Adipose tissue (tissue), 3 donors: Measurements from ENCODE around the gene GSG1. TPM values are rescaled to one million over a fixed set of nuclear protein-coding genes. Genes with fewer than 3 reads are reported as not detected.

Experiments
- H3K27ac ChIP-seq: one replicate; pipeline ENCODE4 v1.5.1; 2013; ENCODE audit warnings: low read depth, low read length
- WGBS, 3 donors: extraction: QIAGEN DNeasy Blood & Tissue Kit; methylation state at CpG; one replicate each; pipeline ENCODE4 v1.1.7; 2013; 5-methylcytosine and 5-hydroxymethylcytosine counted together
- polyA plus RNA-seq, 3 donors: library from polyadenylated mRNA; stranded (reverse); fragments of 200-250 nt; gene quantifications; one replicate each; pipeline ENCODE4 v1.2.3, GENCODE V29; 2013
- donor health status: healthy with polysubstance abuse.
- donor health status: Bipolar disorder and iron deficiency.
- donor health status: healthy.

GSG1 gene
- polyA plus RNA-seq, result 1 to 10 TPM in 1 of 3 donors, not detected in 2; 4.0 TPM

- 85 to 89% (median 87%) methylated on average over 8 of the region's 8 CpGs for WGBS, 3 donors
- H3K27ac ChIP-seq, result no peak within 1 kb of the TSS
Observed at GRCh38 chr12:13103391-13104033, at the start of gene GSG1. TSS of gene GSG1 (minus strand) at chr12:13103667. CDS start at chr12:13103512, 155 bp downstream.

- 80 to 88% (median 87%) methylated on average over 7 of the region's 7 CpGs for whole genome bisulfite sequencing, 3 donors
- no peak overlapping the region for H3K27ac ChIP-seq
Observed at GRCh38 chr12:13153180-13153579, 49.7 kb upstream of the GSG1 start.

GRCh38 chr12:13152756-13153155 lies 49.3 kb upstream of the GSG1 start:
- 76 to 92% (median 86%) methylated on average over 6 of the region's 6 CpGs for WGBS, 3 donors

GRCh38 chr12:13152281-13152680 lies 48.8 kb upstream of the GSG1 start:
- H3K27ac ChIP-seq, result no peak overlapping the region
- WGBS, 3 donors, result 27 to 70% (median 61%) methylated on average over 1 of the region's 1 CpG

More at GRCh38 chr12:13152756-13153155, 49.3 kb upstream of the GSG1 start:
- no peak overlapping the region for H3K27ac ChIP-seq

GRCh38 chr12:13149411-13149810 lies 45.9 kb upstream of the GSG1 start:
- 51 to 72% (median 65%) methylated on average over 4 of the region's 4 CpGs for WGBS, 3 donors
- H3K27ac ChIP-seq, result no peak overlapping the region

GRCh38 chr12:13148485-13148847 lies 45.0 kb upstream of the GSG1 start:
- no peak overlapping the region for H3K27ac ChIP-seq
- 66 to 80% (median 71%) methylated on average over 3 of the region's 3 CpGs for WGBS, 3 donors

GRCh38 chr12:13147688-13148484 lies 44.4 kb upstream of the GSG1 start:
- H3K27ac ChIP-seq, result no peak overlapping the region
- WGBS, 3 donors, result 47 to 56% (median 54%) methylated on average over 12 of the region's 12 CpGs

GRCh38 chr12:13146336-13146938 lies 43.0 kb upstream of the GSG1 start:
- 50 to 73% (median 57%) methylated on average over 3 of the region's 3 CpGs for WGBS, 3 donors
- no peak overlapping the region for H3K27ac ChIP-seq

GRCh38 chr12:13144266-13144828 lies 40.9 kb upstream of the GSG1 start:
- no peak overlapping the region for H3K27ac ChIP-seq
- WGBS, 3 donors, result 73 to 85% (median 74%) methylated on average over 2 of the region's 2 CpGs

GRCh38 chr12:13142747-13143146 lies 39.3 kb upstream of the GSG1 start:
- 82 to 91% (median 84%) methylated on average over 8 of the region's 8 CpGs for WGBS, 3 donors
- no peak overlapping the region for H3K27ac ChIP-seq

- no peak overlapping the region for H3K27ac ChIP-seq
Observed at GRCh38 chr12:13141686-13142085, 38.2 kb upstream of the GSG1 start.

GRCh38 chr12:13135371-13136178 lies 32.1 kb upstream of the GSG1 start:
- 31 to 60% (median 56%) methylated on average over 14 of the region's 14 CpGs for WGBS, 3 donors
- no peak overlapping the region for H3K27ac ChIP-seq

More at GRCh38 chr12:13141686-13142085, 38.2 kb upstream of the GSG1 start:
- 86 to 96% (median 94%) methylated on average over 5 of the region's 5 CpGs for WGBS, 3 donors

- no peak overlapping the region for H3K27ac ChIP-seq
- 91 to 94% (median 92%) methylated on average over 4 of the region's 4 CpGs for WGBS, 3 donors
Observed at GRCh38 chr12:13133886-13134285, 30.4 kb upstream of the GSG1 start.

GRCh38 chr12:13130981-13131380 lies 27.5 kb upstream of the GSG1 start:
- WGBS, 3 donors, result 53 to 68% (median 68%) methylated on average over 3 of the region's 3 CpGs
- H3K27ac ChIP-seq, result no peak overlapping the region

- WGBS, 3 donors, result 88 to 92% (median 90%) methylated on average over 8 of the region's 8 CpGs
Observed at GRCh38 chr12:13128291-13128965, 25.0 kb upstream of the GSG1 start.

GRCh38 chr12:13127444-13127843 lies 24.0 kb upstream of the GSG1 start:
- H3K27ac ChIP-seq, result no peak overlapping the region

More at GRCh38 chr12:13128291-13128965, 25.0 kb upstream of the GSG1 start:
- no peak overlapping the region for H3K27ac ChIP-seq

GRCh38 chr12:13126494-13126893 lies 23.0 kb upstream of the GSG1 start:
- WGBS, 3 donors, result 80 to 91% (median 88%) methylated on average over 3 of the region's 3 CpGs
- H3K27ac ChIP-seq, result no peak overlapping the region

More at GRCh38 chr12:13127444-13127843, 24.0 kb upstream of the GSG1 start:
- 28 to 68% (median 54%) methylated on average over 5 of the region's 5 CpGs for WGBS, 3 donors

GRCh38 chr12:13125996-13126395 lies 22.5 kb upstream of the GSG1 start:
- 92 to 96% (median 92%) methylated on average over 2 of the region's 2 CpGs for WGBS, 3 donors
- H3K27ac ChIP-seq, result no peak overlapping the region
